ENCODE measurements around the gene CHMP1B.

DNA sequence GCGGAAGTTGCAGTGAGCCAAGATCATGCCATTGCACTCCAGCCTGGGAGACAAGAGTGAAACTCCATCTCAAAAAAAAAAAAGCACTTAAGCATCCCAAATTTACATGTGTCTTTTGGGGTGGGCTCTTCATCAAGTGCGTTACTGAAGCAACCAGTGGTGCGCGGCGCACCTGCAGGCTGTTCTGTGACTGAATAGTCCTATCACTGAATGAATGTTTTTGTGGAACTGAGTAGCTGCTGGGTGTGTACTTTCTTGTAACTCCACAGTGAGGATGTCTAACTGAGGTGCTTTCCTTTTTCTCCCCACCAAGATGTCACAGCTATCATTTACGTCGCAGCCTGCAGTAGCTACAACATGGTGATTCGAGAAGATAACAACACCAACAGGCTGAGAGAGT lies 17.0 kb downstream of the CHMP1B start:
- TF ChIP-seq YY1 (IDR thresholded peaks at IDR 0.05; ENCODE audit: insufficient read depth, insufficient read length) (no peak), ZNF274 (IDR thresholded peaks at IDR 0.05; ENCODE audit: low read depth, low read length) (no peak)
